Measurements from ENCODE around the gene TFCP2L1. TPM values are rescaled to one million over a fixed set of nuclear protein-coding genes. Genes with fewer than 3 reads are reported as not detected.
"Not testable (repeated sequence)": the region's sequence is repeated elsewhere in the genome, so short reads cannot be mapped to it uniquely, and the experiment has no call there.

Gene TFCP2L1
- polyA plus RNA-seq, 3 donors = 0.03 to 0.24 TPM; not detected in 1

GRCh38 chr2:121316986-121317385 lies 32.0 kb upstream of the TFCP2L1 start:
- intact Hi-C loops (cut with micrococcal nuclease) = no loop called here
- TF ChIP-seq CTCF (IDR thresholded peaks at IDR 0.05) = no peak
- no peak overlapping the region for H3K9ac ChIP-seq (ENCODE audit: insufficient read depth, low read length, poor library complexity, severe bottlenecking)
- WGBS (ENCODE audit: insufficient coverage) = 75% methylated on average over 4 of the region's 7 CpGs
- no peak overlapping the region for H3K4me2 ChIP-seq (replicated peaks; ENCODE audit: extremely low read depth, low read length, poor library complexity, severe bottlenecking)
- H4K20me1 ChIP-seq (ENCODE audit: insufficient read depth, low read length) = no peaks in the 10 kb centered on the region
- Mint-ChIP-seq H3K4me1 (no peaks in the 10 kb centered on the region), H3K27me3 (ENCODE audit: low read depth in 3 of 3) (peaks cover 3 to 13% (median 12%) of the 10 kb centered on the region in 3 donors), H3K27ac (no peak overlapping the region), H3K9me3 (peaks cover 0 to 2% (median 0%) of the 10 kb centered on the region in 7 donors), H3K4me3 (no peak overlapping the region), H3K36me3 (no peaks in the 10 kb centered on the region)
- H3K27me3 ChIP-seq (ENCODE audit: control insufficient read depth in 2 of 2, insufficient read depth in 2 of 2, low read length in 2 of 2) = peaks cover 0 to 2% of the 10 kb centered on the region in 2 donors
- no peak overlapping the region for H2AFZ ChIP-seq (ENCODE audit: insufficient read depth, low read depth, low read length, poor library complexity, severe bottlenecking)
- no peaks in the 10 kb centered on the region for H3K79me2 ChIP-seq (ENCODE audit: insufficient read depth, low read length)
- no peaks in the 10 kb centered on the region for H3K36me3 ChIP-seq (replicated peaks in 1 of 2; ENCODE audit: control insufficient read depth in 1 of 2, insufficient read depth in 2 of 2, low read length in 2 of 2)
- no peak for DNase-seq
- no peak overlapping the region for H3K4me3 ChIP-seq (replicated peaks in 1 of 3; ENCODE audit: low read depth in 2 of 3, low read length in 3 of 3)
- H3K4me1 ChIP-seq (ENCODE audit: control insufficient read depth in 1 of 2, insufficient read depth in 2 of 2, low read length in 2 of 2) = no peaks in the 10 kb centered on the region
- no peaks in the 10 kb centered on the region for H3K9me3 ChIP-seq (replicated peaks in 1 of 2; ENCODE audit: control insufficient read depth in 1 of 2, insufficient read depth in 1 of 2, low read length in 2 of 2)
- no peak overlapping the region for H3K27ac ChIP-seq (ENCODE audit: low read depth in 1 of 2, low read length in 2 of 2)

- H3K9me3 Mint-ChIP-seq; H3K27ac ChIP-seq (ENCODE audit: low read depth in 1 of 2, low read length in 2 of 2); H3K4me1 Mint-ChIP-seq; H3K4me1 ChIP-seq (ENCODE audit: control insufficient read depth in 1 of 2, insufficient read depth in 2 of 2, low read length in 2 of 2); DNase-seq; H3K27me3 ChIP-seq (ENCODE audit: control insufficient read depth in 2 of 2, insufficient read depth in 2 of 2, low read length in 2 of 2); H3K36me3 Mint-ChIP-seq; H3K4me3 Mint-ChIP-seq; H3K9ac ChIP-seq (ENCODE audit: insufficient read depth, low read length, poor library complexity, severe bottlenecking); H4K20me1 ChIP-seq (ENCODE audit: insufficient read depth, low read length); H2AFZ ChIP-seq (ENCODE audit: insufficient read depth, low read depth, low read length, poor library complexity, severe bottlenecking); H3K27ac Mint-ChIP-seq; H3K4me2 ChIP-seq (replicated peaks; ENCODE audit: extremely low read depth, low read length, poor library complexity, severe bottlenecking); H3K9me3 ChIP-seq (replicated peaks in 1 of 2; ENCODE audit: control insufficient read depth in 1 of 2, insufficient read depth in 1 of 2, low read length in 2 of 2); H3K79me2 ChIP-seq (ENCODE audit: insufficient read depth, low read length); intact Hi-C loops (cut with micrococcal nuclease); H3K4me3 ChIP-seq (replicated peaks in 1 of 3; ENCODE audit: low read depth in 2 of 3, low read length in 3 of 3); H3K36me3 ChIP-seq (replicated peaks in 1 of 2; ENCODE audit: control insufficient read depth in 1 of 2, insufficient read depth in 2 of 2, low read length in 2 of 2): not testable (repeated sequence)
- 98% methylated on average over 8 of the region's 15 CpGs for WGBS (ENCODE audit: insufficient coverage)
- H3K27me3 Mint-ChIP-seq (ENCODE audit: low read depth in 3 of 3) = peaks cover 4 to 27% (median 22%) of the 10 kb centered on the region in 3 donors
Measured at GRCh38 chr2:121313701-121314100, 28.7 kb upstream of the TFCP2L1 start.

Measured in CD14-positive monocyte (primary cell).